ENCODE measurements around the gene SDK1. TPM values are rescaled to one million over a fixed set of nuclear protein-coding genes. Genes with fewer than 3 reads are reported as not detected.

SDK1 gene
- total RNA-seq, 1 donor from 2014 or later = 0.26 TPM

DNA sequence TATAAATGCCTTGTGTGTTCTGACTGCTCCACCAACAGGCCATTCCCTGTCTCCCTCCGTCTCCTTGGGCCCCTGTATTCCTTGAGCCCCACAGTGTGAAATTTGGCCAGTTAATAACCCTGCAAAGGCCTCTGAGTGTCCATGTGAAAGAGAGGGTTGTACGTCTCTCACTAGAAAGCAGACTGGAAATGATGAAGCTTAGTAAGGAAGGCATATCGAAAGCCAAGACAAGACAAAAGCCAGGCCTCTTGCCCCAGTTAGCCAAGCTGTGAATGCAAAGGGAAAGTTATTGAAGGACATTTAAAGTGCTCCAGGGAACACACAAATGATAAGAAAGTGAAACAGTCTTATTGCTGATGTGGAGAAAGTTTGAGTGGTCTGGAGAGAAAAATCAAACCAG is 680.2 kb downstream of the SDK1 start:
- Histone ChIP-seq H3K4me3 (ENCODE audit: low read depth, low read length) (no peak overlapping the region), H3K27me3 (ENCODE audit: control insufficient read depth, insufficient read depth, low read length) (no peaks in the 10 kb centered on the region), H3K36me3 (ENCODE audit: control insufficient read depth, insufficient read depth, low read length) (no peaks in the 10 kb centered on the region)
- no peak for FAIRE-seq
- TF ChIP-seq, protein P1, sequence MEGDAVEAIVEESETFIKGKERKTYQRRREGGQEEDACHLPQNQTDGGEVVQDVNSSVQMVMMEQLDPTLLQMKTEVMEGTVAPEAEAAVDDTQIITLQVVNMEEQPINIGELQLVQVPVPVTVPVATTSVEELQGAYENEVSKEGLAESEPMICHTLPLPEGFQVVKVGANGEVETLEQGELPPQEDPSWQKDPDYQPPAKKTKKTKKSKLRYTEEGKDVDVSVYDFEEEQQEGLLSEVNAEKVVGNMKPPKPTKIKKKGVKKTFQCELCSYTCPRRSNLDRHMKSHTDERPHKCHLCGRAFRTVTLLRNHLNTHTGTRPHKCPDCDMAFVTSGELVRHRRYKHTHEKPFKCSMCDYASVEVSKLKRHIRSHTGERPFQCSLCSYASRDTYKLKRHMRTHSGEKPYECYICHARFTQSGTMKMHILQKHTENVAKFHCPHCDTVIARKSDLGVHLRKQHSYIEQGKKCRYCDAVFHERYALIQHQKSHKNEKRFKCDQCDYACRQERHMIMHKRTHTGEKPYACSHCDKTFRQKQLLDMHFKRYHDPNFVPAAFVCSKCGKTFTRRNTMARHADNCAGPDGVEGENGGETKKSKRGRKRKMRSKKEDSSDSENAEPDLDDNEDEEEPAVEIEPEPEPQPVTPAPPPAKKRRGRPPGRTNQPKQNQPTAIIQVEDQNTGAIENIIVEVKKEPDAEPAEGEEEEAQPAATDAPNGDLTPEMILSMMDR (IDR thresholded peaks at IDR 0.05; ENCODE audit: insufficient read depth, low read length, severe bottlenecking) = no peak
- no peak for DNase-seq (ENCODE audit: low read depth)

DNA sequence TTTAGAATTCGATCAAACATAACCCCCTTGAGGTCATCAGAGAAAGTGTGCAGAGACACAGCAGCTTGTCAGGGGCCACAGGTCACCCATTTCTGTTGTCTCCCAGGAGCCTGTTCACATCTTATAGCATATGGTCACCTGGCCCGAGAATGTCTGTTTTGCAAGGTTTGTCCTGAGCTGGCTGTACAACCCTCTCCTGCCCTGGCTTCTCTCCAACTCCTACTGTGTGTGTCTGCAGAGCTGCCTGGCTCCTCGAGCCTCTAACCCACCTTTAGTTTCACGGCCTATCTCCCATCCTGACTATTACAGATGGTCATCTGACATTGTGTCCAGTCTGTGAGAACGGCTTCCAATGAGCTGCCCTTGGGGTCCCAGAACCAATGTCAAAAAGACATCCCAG is 683.4 kb downstream of the SDK1 start:
- TF ChIP-seq, protein P1 (IDR thresholded peaks at IDR 0.05; ENCODE audit: insufficient read depth, low read length, severe bottlenecking) = no peak
- DNase-seq (ENCODE audit: low read depth) (no peak), FAIRE-seq (no peak)
- H3K27me3 ChIP-seq (ENCODE audit: control insufficient read depth, insufficient read depth, low read length) = no peaks in the 10 kb centered on the region
- no peak overlapping the region for H3K4me3 ChIP-seq (ENCODE audit: low read depth, low read length)
- H3K36me3 ChIP-seq (ENCODE audit: control insufficient read depth, insufficient read depth, low read length) = no peaks in the 10 kb centered on the region

DNA sequence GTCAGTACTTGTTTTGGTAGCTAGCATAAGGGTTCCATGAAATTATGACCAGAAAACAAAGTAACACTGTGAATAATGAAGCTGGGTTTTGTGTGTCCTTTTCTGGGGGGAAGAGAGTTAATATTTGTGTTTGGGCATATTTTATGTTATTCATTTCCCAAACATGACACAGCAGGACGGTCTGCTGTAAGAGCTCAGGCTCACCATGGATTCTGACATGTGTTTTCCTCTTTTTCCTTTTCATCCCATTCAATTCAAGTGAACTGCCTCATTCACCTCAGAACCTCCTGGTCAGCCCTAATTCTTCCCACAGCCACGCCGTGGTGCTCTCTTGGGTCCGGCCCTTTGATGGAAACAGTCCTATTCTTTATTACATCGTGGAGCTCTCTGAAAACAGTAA is 685.9 kb downstream of the SDK1 start:
- Histone ChIP-seq H3K27me3 (ENCODE audit: control insufficient read depth, insufficient read depth, low read length) (no peaks in the 10 kb centered on the region), H3K4me3 (ENCODE audit: low read depth, low read length) (no peak overlapping the region), H3K36me3 (ENCODE audit: control insufficient read depth, insufficient read depth, low read length) (no peaks in the 10 kb centered on the region)
- DNase-seq (ENCODE audit: low read depth) (no peak), FAIRE-seq (no peak)
- TF ChIP-seq, protein P1 (IDR thresholded peaks at IDR 0.05; ENCODE audit: insufficient read depth, low read length, severe bottlenecking) = no peak

DNA sequence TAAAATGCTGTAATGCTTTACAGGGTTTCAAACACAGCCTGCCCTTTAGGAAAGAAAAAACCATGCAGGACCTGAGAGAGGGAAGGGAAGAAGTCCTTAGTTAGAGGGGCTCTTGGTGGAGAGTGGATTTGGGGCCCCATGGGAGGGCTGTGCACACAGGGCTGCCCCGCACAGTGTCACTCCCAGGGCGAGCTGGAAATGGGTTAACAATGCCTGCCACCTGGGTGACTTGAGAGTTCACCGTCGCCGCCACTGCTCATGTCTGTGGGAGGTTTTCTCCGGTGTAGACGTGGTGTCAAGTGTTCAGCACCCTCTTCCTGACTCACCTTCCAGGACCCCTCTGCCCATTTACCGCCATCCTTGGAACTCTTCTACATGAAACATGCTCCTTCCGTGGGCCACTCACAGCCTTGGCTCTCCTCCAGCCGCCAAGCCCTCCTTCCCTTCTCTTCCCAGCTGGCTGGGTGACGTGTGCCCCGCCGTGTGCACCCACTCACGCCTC is 686.4 kb downstream of the SDK1 start:
- Histone ChIP-seq H3K36me3 (ENCODE audit: control insufficient read depth, insufficient read depth, low read length) (no peaks in the 10 kb centered on the region), H3K4me3 (ENCODE audit: low read depth, low read length) (no peak overlapping the region), H3K27me3 (ENCODE audit: control insufficient read depth, insufficient read depth, low read length) (no peaks in the 10 kb centered on the region)
- DNase-seq (ENCODE audit: low read depth) (no peak), FAIRE-seq (no peak)
- TF ChIP-seq, protein P1 (IDR thresholded peaks at IDR 0.05; ENCODE audit: insufficient read depth, low read length, severe bottlenecking) = no peak

DNA sequence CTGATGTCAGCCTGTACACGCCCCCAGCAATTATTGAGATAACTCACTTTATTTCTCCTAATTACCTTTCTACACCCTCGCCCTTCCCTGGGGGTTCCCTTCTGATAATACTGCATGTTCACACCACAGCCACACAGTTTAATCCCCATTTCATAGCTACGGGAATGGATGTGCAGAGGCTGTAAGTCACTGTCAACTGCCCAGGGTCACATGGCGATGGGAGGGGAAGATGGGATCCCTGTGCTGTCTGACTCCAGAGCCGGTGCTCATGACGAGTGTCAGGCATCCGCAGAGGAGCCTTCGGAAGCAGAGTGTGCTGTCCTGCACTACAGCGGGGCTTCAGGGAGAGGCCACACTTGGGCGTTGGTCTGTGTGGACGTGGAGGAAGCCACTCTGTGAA is 688.7 kb downstream of the SDK1 start:
- Histone ChIP-seq H3K36me3 (ENCODE audit: control insufficient read depth, insufficient read depth, low read length) (no peaks in the 10 kb centered on the region), H3K4me3 (ENCODE audit: low read depth, low read length) (no peak overlapping the region), H3K27me3 (ENCODE audit: control insufficient read depth, insufficient read depth, low read length) (no peaks in the 10 kb centered on the region)
- FAIRE-seq = no peak
- TF ChIP-seq, protein P1 (IDR thresholded peaks at IDR 0.05; ENCODE audit: insufficient read depth, low read length, severe bottlenecking) = no peak
- no peak for DNase-seq (ENCODE audit: low read depth)

DNA sequence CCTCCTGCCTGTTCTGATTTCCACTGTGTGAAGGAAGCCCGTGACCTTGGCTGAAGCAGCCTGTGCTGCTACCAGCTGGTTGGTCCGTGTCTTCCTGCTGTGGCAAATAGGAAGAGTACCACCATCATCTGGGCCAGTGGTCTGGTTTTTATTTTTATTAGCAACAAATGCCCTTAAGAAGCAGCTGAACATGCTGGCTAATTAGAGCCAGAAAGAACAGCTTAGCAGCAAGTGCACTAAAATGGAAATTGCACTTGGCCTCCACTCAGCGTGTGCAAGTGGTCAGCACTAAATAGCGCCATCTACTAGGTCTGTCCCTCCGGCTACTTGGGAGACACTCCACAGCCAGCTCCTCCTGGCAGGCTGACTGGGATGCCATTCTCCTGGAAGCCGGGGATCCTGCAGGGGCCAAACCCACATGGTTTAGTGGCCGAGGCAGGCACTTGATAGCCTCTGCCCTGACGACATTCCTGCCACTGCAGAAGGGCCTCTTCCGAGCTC is 690.7 kb downstream of the SDK1 start:
- no peak overlapping the region for H3K4me3 ChIP-seq (ENCODE audit: low read depth, low read length)
- DNase-seq (ENCODE audit: low read depth) (no peak), FAIRE-seq (no peak)
- H3K36me3 ChIP-seq (ENCODE audit: control insufficient read depth, insufficient read depth, low read length) = no peaks in the 10 kb centered on the region
- H3K27me3 ChIP-seq (ENCODE audit: control insufficient read depth, insufficient read depth, low read length) = no peaks in the 10 kb centered on the region
- TF ChIP-seq, protein P1 (IDR thresholded peaks at IDR 0.05; ENCODE audit: insufficient read depth, low read length, severe bottlenecking) = no peak
